ENCODE data around the gene REXO4.
A peak's percentile ranks its signal among the peaks of the same experiment; 100 is the strongest.
"Not testable (repeated sequence)": the region's sequence is repeated elsewhere in the genome, so short reads cannot be mapped to it uniquely, and the experiment has no call there.

Gene REXO4

GRCh38 chr9:133417541-133418461, at the start of gene REXO4:
REXO4 (minus strand) TSS chr9:133418010; CDS start chr9:133417844, 166 bp downstream.
- peak; percentile 71 to 75 for DNase-seq (ENCODE audit: low read depth in 2 of 2)

- no peak for DNase-seq (ENCODE audit: low read depth in 2 of 2)
These were observed 49.3 kb upstream of the REXO4 start for GRCh38 chr9:133467101-133467500.

DNA sequence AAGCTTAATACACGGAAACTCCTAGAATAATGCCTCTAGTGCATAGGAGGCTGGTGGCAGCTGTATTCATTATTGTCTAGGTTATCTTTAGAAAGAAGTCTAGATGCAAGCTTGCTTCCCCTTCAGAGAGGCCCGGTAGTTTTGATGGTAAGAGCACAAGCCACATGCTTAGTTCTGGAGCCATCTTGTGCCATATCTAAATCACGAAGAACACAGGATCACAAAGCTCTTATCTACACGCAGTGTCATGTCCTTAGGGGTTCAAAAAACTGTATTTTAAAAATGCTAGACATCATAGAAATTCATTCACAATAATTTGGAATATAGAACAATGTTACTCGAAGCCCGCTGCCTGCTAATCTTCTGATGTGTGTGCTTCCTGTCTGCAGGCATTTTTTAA, 48.2 kb upstream of the REXO4 start:
- no peak for DNase-seq (ENCODE audit: low read depth in 2 of 2)

- no peak for DNase-seq (ENCODE audit: low read depth in 2 of 2)
These were observed 46.8 kb upstream of the REXO4 start for GRCh38 chr9:133464638-133465037.

DNA sequence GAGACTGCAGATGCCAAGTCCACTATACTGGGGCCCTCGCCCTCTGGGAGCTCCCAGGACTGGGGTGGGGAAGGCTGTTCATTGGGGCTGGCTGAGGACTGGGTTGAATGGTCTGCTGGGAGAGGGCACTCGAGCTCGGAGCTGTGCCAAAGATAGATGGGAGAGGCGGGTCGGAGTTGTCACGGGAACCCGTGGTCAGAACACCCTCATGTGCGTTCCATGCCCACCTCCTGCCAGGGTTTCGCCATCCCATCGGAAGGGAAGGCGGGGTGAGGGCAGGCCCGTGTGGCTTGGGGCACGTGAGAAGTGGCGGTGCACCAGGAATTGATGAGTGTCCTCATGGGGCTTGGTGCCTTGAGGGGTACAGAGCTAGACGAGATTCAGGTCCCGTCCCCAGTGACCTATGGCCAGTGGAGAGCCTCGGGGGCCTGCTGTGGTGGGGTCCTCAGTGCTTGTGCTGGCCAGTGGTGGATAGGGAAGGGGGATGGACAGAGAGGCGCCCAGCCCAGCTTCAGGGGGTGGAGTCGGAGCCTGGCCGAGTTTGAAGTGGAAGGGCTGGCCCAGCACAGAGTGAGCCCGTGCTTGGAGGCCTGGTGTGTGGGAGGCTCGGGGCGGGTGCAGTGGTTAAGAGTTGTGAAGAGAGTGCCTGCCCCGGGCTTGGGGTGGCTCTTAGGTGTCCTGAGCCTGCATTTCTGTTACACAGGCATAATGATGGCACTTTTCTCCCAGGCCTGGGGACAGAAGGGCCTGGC, 46.2 kb upstream of the REXO4 start:
- no peak for DNase-seq (ENCODE audit: low read depth in 2 of 2)

GRCh38 chr9:133463234-133463863, 45.5 kb upstream of the REXO4 start:
- DNase-seq (ENCODE audit: low read depth in 2 of 2), result no peak

DNA sequence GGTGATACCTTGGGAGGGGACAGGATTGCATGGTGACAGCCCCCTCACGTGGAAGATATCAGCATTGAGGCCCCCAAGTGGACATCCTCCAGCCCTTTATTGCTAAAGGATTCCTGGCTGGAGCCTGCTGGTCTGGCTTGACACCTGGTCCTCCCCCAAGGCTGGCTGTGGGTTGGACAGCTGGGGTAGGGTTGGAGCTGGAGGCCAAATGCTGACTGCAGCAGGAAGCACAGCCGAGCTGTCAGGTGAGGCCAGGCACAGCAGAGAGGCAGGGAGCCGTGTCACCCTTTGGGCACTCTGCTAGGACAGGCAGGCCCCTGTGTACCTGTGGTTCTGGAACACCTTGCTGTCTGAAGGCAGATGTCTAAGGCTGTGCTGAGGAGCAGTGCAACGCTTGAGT, 44.2 kb upstream of the REXO4 start:
- no peak for DNase-seq (ENCODE audit: low read depth in 2 of 2)

DNA sequence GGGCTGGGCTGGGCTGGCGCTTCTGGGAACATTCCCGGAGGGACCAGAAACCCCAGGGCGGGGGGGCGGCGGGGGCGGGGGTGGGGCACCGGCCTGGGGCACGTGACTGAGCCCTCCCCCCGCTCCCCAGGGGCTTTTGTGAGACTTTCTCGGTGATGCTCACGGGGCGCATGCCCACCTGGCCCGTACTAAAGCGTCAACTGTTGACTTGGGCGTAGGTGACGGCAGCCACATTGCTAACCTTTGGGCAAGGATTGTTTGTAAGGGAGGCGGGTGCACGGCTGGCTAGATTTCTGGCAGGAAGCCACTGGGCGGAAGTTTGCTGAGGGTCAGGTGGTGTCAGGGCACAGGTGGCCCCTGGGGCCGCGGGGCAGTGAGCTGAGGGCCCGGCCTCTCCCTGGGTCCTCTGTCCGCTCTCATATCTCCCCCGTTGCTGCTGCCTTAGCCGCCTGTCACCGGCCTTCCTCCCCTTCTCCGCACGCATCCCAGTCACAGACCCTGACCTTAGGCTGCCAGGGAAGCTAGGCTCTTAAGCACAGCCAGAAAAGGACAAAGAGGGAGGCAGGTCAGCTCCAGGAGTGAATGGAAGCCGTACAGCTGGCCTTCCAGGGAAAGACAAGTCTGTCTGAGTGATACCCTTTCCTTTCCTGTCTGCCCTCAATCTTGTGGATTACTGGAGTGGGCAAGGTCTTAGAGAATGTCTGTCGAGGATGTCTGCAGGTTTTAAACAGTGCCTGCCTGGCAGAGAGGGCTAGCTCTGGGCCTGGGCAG, 42.8 kb upstream of the REXO4 start:
- no peak for DNase-seq (ENCODE audit: low read depth in 2 of 2)

DNA sequence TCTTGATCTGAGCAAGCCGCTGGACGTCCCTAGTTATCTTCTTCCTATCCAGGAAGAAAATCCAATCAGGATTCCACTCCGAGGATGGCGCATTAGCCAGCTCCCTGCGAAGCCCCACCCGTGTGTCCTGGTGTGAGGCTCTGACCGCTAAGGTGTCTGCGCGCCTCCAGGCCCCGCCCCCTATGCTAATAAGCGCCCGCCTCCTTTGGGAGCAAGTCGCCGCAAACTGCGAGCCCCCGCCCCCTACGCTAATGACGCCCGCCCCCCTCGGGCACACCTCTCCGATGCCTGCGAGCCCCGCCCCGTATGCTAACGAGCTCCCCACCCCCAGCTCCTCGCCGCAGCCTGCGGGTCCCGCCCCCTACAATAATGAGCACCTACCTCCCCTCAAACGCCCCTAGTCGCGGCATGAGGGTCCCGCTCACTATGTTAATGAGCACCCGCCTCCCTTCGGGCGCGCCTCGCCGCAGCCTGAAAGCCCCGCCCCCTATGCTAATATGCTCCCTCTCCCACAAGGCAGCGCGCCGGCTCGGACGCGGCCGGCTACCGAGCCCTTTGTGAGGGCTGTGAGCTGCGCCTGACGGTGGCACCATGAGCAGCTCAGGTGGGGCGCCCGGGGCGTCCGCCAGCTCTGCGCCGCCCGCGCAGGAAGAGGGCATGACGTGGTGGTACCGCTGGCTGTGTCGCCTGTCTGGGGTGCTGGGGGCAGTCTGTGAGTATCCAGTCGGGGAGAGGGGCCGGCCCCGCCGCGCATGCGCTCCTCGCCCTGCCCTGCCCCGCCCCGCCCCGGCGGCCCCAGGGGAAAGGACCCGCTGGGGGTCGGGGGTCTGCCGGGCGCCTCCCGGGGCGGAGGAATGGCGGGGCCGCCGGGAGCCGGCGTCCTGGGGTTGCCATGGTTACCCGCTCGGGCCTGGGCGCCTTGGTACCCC, 41.9 kb upstream of the REXO4 start, which contains the start of gene CACFD1:
CACFD1 (plus strand) TSS at position 503 of the 929 bp plus-strand sequence; CDS start at position 592, 89 bp downstream.
- DNase-seq (ENCODE audit: low read depth in 2 of 2), result peak; percentile 82 to 83

DNA sequence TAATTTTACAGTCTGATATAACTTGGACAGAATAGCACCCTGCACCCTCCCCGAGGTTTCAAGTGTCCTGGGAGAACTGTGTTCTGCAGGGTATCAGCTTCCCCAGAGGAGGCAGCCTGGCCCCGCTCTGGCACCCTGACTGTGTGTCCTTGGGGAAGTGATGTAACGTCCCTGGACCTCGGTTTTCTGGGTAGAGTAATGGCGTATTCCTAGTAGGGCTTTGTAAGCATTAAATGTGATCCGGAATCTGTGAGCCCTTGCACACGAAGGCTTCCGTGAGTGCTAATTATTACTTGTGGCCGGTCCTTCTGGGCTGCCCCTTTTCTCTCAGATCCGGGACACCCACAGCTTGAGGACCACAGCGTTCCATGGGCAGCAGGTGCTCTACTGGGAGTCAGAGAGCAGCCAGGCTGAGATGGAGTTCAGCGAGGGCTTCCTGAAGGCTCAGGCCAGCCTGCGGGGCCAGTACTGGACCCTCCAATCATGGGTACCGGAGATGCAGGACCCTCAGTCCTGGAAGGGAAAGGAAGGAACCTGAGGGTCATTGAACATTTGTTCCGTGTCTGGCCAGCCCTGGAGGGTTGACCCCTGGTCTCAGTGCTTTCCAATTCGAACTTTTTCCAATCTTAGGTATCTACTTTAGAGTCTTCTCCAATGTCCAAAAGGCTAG, 41.0 kb upstream of the REXO4 start:
- no peak for DNase-seq (ENCODE audit: low read depth in 2 of 2)

DNA sequence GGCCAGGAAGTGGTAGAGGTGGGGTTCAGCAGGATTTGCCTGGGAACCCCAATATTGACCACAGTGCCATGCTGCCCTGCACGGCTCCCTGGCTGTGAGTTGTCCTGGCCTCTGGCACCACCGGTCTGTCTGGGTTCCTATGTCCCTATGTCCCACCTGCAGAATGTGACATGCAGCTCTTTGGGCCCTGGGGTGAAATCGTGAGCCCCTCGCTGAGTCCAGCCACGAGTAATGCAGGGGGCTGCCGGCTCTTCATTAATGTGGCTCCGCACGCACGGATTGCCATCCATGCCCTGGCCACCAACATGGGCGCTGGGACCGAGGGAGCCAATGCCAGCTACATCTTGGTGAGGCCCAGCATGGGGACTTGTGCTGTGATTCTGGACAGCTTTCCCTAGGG, 39.9 kb upstream of the REXO4 start:
- DNase-seq (ENCODE audit: low read depth in 2 of 2), result no peak

GRCh38 chr9:133457233-133457632, 39.4 kb upstream of the REXO4 start:
- DNase-seq (ENCODE audit: low read depth in 2 of 2), result no peak

GRCh38 chr9:133456409-133456808, 38.6 kb upstream of the REXO4 start:
- no peak for DNase-seq (ENCODE audit: low read depth in 2 of 2)

- no peak for DNase-seq (ENCODE audit: low read depth in 2 of 2)
These were observed 38.1 kb upstream of the REXO4 start for GRCh38 chr9:133455936-133456335.

DNA sequence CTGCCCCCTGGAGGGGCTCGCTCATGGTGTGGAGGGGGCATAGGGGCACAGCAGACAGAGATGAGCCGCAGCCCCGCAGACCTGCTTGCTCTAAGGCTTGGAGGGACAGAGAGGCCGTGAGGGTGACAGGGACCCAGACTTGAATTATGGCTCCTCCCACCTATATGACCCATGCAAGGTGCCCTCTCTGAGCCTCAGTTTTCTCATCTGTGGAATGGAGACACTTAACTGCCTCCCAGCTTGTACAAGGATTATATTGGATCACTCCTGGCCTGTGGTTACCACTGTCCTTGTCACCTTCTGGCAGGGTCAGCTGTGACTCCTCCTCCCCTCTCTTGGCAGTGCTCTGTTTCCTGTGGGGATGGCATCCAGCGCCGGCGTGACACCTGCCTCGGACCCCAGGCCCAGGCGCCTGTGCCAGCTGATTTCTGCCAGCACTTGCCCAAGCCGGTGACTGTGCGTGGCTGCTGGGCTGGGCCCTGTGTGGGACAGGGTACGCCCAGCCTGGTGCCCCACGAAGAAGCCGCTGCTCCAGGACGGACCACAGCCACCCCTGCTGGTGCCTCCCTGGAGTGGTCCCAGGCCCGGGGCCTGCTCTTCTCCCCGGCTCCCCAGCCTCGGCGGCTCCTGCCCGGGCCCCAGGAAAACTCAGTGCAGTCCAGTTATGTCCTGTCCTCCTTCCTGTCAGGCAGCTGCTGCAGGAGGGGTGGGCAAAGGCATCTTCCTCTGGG, 37.3 kb upstream of the REXO4 start:
- no peak for DNase-seq (ENCODE audit: low read depth in 2 of 2)

- DNase-seq (ENCODE audit: low read depth in 2 of 2), result no peak
These were observed 36.5 kb upstream of the REXO4 start for GRCh38 chr9:133454325-133454724.

DNA sequence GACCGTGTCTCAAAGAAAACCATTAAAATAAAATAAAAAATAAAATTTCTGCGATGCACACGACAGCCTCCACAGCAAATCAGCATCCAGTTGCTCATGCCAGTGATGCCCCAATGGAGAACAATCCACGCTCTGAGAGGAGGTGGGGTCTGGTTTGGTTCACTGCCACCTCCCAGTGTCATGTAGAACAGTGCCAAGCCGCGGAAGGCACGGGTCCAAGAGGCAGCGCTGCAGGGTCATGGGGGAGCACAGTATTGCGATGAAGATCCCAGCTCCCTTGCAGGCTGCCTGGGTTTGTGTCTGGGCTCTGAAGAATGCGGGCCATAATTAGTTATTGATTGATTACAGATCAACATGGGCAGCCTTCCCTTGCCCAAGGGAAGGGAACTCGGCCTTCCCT, 35.8 kb upstream of the REXO4 start:
- DNase-seq (ENCODE audit: low read depth in 2 of 2), result no peak

- no peak for DNase-seq (ENCODE audit: low read depth in 2 of 2)
These were observed 34.8 kb upstream of the REXO4 start for GRCh38 chr9:133452562-133452961.

DNA sequence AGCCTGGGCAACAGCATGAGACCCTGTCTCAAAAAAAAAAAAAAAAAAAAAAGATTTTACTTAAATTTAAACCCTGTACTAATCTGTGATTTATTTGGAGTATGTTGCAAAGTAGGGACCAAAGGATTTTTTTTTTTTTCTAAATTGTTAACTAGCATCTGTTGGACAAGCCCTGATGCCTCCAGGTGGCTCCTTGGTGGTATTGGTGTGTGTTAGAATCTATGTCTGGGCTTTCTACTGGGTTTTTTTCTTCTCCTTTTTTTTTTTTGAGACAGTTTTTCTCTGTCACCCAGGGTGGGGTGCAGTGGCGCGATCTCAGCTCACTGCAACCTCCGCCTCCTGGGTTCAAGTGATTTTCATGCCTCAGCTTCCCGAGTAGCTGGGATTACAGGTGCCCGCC, 34.1 kb upstream of the REXO4 start:
- not testable (repeated sequence) for DNase-seq (ENCODE audit: low read depth in 2 of 2)

Measured in fibroblast of skin of left quadriceps (primary cell).